HEK293T (cell line): ENCODE data around the gene SCMH1.

Experiments
- CTCF ChIA-PET: fragments of 350-600 bp; formaldehyde crosslinking; extraction: SDS; loops from one replicate; lab custom pipeline; 2021; ENCODE audit warnings: antibody characterized with exemption, inconsistent platforms; lab: Yijun Ruan, JAX
- POLR2A ChIA-PET: fragments of 350-600 bp; formaldehyde crosslinking; extraction: SDS; loops from one replicate; lab custom pipeline; 2020; ENCODE audit warnings: antibody characterized with exemption, inconsistent platforms; lab: Yijun Ruan, JAX
- DNase-seq: peaks from one replicate; pipeline ENCODE4 v3.0.0; 2012; ENCODE audit warnings: mixed read lengths; ENCODE audit errors: extremely low spot score
- ARNT ChIP-seq: fragments of 450-650 bp; IDR thresholded peaks from 2 replicates; pipeline ENCODE4 v1.6.1; 2017; ENCODE audit warnings: mild to moderate bottlenecking
- BHLHE40 ChIP-seq: fragments of 450-650 bp; IDR thresholded peaks from 2 replicates; pipeline ENCODE4 v1.6.1; 2016; ENCODE audit warnings: mild to moderate bottlenecking, moderate library complexity, borderline replicate concordance
- CTBP1 ChIP-seq: fragments of 450-650 bp; IDR thresholded peaks from 2 replicates; pipeline ENCODE4 v1.6.1; 2016; ENCODE audit warnings: borderline replicate concordance
- ELF4 ChIP-seq: fragments of 450-650 bp; IDR thresholded peaks from 2 replicates; pipeline ENCODE4 v1.6.1; 2017; ENCODE audit warnings: antibody characterized with exemption
- FOXA1 ChIP-seq: fragments of 450-650 bp; IDR thresholded peaks from 2 replicates; pipeline ENCODE4 v1.6.1; 2016; ENCODE audit warnings: mild to moderate bottlenecking
- FOXK2 ChIP-seq: fragments of 450-650 bp; IDR thresholded peaks from 2 replicates; pipeline ENCODE4 v1.6.1; 2016; ENCODE audit warnings: mild to moderate bottlenecking
- FOXM1 ChIP-seq: fragments of 450-650 bp; IDR thresholded peaks from 2 replicates; pipeline ENCODE4 v1.6.1; 2017; ENCODE audit warnings: mild to moderate bottlenecking, borderline replicate concordance
- HDGF ChIP-seq: fragments of 450-650 bp; IDR thresholded peaks from 2 replicates; pipeline ENCODE4 v1.6.1; 2017; ENCODE audit warnings: antibody characterized with exemption, borderline replicate concordance
- L3MBTL2 ChIP-seq: fragments of 450-650 bp; conservative IDR thresholded peaks from 2 replicates; pipeline ENCODE4 v1.6.1; 2016; ENCODE audit warnings: mild to moderate bottlenecking
- LEF1 ChIP-seq: fragments of 450-650 bp; IDR thresholded peaks from 2 replicates; pipeline ENCODE4 v1.6.1; 2017; ENCODE audit warnings: mild to moderate bottlenecking, borderline replicate concordance
- NFRKB ChIP-seq: fragments of 450-650 bp; IDR thresholded peaks from 2 replicates; pipeline ENCODE4 v1.6.1; 2016; ENCODE audit warnings: mild to moderate bottlenecking, moderate library complexity
- SP1 ChIP-seq: fragments of 450-650 bp; IDR thresholded peaks from 2 replicates; pipeline ENCODE4 v1.6.1; 2017
- SUZ12 ChIP-seq: fragments of 450-650 bp; IDR thresholded peaks from 2 replicates; pipeline ENCODE4 v1.6.1; 2016; ENCODE audit warnings: mild to moderate bottlenecking
- TARDBP ChIP-seq: fragments of 450-650 bp; IDR thresholded peaks from 2 replicates; pipeline ENCODE4 v1.6.1; 2016
- ZNF384 ChIP-seq: fragments of 450-650 bp; IDR thresholded peaks from 2 replicates; pipeline ENCODE4 v1.6.1; 2016
- TF ChIP-seq, protein P1 (sequence below): fragments of 450-650 bp; IDR thresholded peaks from 2 replicates; pipeline ENCODE4 v1.6.1; 2016

SCMH1 gene

GRCh38 chr1:41241749-41242341, at the start of gene SCMH1:
Gene SCMH1 (minus strand): TSS chr1:41242306. CDS start chr1:41186133, 56,173 bp downstream.
- TF ChIP-seq NFRKB (no peak), FOXK2 (no peak), ZNF384 (no peak), SUZ12 (no peak), HDGF (no peak), CTBP1 (no peak), FOXA1 (no peak)
- TF ChIP-seq, protein P1, sequence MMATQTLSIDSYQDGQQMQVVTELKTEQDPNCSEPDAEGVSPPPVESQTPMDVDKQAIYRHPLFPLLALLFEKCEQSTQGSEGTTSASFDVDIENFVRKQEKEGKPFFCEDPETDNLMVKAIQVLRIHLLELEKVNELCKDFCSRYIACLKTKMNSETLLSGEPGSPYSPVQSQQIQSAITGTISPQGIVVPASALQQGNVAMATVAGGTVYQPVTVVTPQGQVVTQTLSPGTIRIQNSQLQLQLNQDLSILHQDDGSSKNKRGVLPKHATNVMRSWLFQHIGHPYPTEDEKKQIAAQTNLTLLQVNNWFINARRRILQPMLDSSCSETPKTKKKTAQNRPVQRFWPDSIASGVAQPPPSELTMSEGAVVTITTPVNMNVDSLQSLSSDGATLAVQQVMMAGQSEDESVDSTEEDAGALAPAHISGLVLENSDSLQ, result no peak
- ChIA-PET CTCF (no interaction called here), POLR2A (interaction anchor here (0.6 to 1.0 kb wide), 3 partner anchors 17 to 82 kb away, joined by 3 to 4 read pairs (median 3); no protein-coding TSS in a partner anchor)
- peak; percentile 69 for DNase-seq

GRCh38 chr1:41291195-41291594, 49.1 kb upstream of the SCMH1 start:
- no peak for DNase-seq
- POLR2A ChIA-PET, result no interaction called here
- CTCF ChIA-PET, result no interaction called here
- TF ChIP-seq HDGF (no peak), ELF4 (no peak), TARDBP (no peak), L3MBTL2 (no peak), FOXK2 (no peak), FOXA1 (no peak), SUZ12 (no peak), LEF1 (no peak), FOXM1 (no peak), ZNF384 (no peak), SP1 (no peak)
- TF ChIP-seq, protein P1, result no peak

DNA sequence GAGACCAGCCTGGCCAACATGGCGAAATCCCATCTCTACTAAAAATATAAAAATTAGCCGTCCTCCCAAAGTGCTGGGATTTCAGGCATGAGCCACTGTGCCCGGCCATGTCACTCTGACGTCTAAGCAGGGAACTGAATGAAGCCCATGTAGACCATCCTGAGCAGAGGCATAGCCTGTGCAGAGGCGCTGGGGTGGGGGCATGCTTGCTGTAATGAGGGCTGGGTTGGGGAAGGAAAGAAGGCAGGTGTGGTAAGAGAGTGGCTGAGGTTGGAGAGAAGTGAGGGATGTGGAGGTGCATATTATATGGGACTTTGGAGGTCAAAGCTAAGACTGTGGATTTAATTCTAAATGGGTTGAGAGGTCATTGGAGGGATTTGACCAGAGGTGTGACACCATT, 47.1 kb upstream of the SCMH1 start:
- POLR2A ChIA-PET, result no interaction called here

DNA sequence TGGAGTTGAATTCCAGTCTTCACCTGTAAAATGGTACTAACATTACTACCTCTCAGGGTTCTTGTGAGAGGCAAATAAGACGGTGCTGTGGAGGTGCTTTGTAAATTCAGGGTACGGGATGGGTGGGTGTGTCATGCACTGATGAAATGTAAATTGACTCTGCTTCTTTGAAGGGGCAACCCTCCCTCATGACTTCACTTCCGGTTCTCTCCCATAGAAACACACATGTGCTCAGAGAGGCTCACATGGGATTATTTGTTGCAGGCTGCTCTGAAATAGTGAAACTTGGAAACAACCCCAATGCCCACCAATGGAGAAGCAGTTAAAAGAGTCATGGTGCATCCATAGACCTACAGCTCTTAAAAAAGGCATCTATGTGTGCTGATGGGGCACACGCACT, 44.9 kb upstream of the SCMH1 start:
- ChIA-PET POLR2A (no interaction called here), CTCF (no interaction called here)
- DNase-seq, result no peak
- TF ChIP-seq NFRKB (no peak), TARDBP (no peak), FOXA1 (no peak), HDGF (no peak)

More for the DNA sequence above, 47.1 kb upstream of the SCMH1 start:
- CTCF ChIA-PET, result interaction anchor here (0.8 kb wide), 1 partner anchor 144 kb away, joined by 3 read pairs; no protein-coding TSS in a partner anchor
- no peak for DNase-seq
- TF ChIP-seq FOXA1, result no peak
- no peak for TF ChIP-seq SUZ12
- TF ChIP-seq LEF1, result no peak
- no peak for TF ChIP-seq ZNF384
- no peak for TF ChIP-seq SP1
- no peak for TF ChIP-seq FOXK2
- TF ChIP-seq TARDBP, result no peak
- TF ChIP-seq, protein P1, result no peak
- no peak for TF ChIP-seq NFRKB
- no peak for TF ChIP-seq FOXM1
- TF ChIP-seq BHLHE40, result no peak
- no peak for TF ChIP-seq ARNT
- no peak for TF ChIP-seq ELF4
- no peak for TF ChIP-seq HDGF
- TF ChIP-seq CTBP1, result no peak

DNA sequence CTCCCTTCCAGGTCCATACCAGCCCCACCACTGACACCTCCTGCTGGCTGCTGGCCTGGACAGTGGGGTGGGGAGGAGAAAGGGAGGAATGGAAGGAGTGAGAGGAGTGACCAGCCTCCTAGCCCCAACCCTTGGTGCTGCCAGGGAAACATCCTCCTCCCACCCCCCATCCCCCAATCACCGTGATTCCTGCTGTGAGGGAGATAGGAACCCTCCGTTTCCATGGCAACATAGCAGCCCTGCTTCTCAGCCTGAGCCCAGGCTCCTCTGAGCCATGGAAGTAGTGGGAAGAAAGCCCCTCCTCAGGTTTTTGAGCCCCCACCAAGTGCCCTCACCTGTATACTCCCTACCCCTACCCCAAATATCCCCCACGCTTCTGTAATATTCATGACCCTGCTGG, 44.4 kb upstream of the SCMH1 start:
- no peak for DNase-seq
- CTCF ChIA-PET, result no interaction called here

DNA sequence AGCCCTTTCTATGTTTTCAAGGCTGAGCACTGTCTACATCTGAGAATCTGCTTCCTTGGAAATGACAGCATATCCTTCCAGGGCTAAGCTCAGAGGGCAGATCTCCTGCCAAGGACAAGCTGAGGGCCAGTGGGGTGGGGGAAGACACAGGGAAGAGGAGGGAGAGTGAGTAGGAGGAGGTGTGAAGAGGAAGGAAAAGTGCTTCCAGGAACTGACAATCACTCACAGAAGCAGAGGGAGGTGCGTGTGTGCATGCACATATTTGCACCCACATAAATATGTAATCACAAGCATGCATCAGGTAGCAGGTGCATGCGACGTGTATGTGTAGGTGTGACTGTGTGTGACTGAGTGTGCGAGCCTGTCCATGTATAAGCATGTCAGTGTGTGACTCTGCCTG, 43.7 kb upstream of the SCMH1 start:
- CTCF ChIA-PET, result no interaction called here
- POLR2A ChIA-PET, result no interaction called here

More for the DNA sequence above, 44.4 kb upstream of the SCMH1 start:
- POLR2A ChIA-PET, result no interaction called here
- TF ChIP-seq BHLHE40 (no peak), SUZ12 (no peak), TARDBP (no peak), NFRKB (no peak), FOXM1 (no peak), ARNT (no peak)
- TF ChIP-seq, protein P1, result no peak

More for the DNA sequence above, 43.7 kb upstream of the SCMH1 start:
- DNase-seq, result no peak
- TF ChIP-seq ZNF384, result no peak
- no peak for TF ChIP-seq LEF1
- TF ChIP-seq HDGF, result no peak
- no peak for TF ChIP-seq SP1
- no peak for TF ChIP-seq NFRKB
- no peak for TF ChIP-seq FOXM1
- TF ChIP-seq SUZ12, result no peak
- TF ChIP-seq ARNT, result no peak
- no peak for TF ChIP-seq BHLHE40
- no peak for TF ChIP-seq CTBP1
- TF ChIP-seq, protein P1, result no peak
- no peak for TF ChIP-seq TARDBP
